Stimulated activated CD4-positive, alpha-beta T cell treated with anti-CD3 and anti-CD28 coated beads, Interleukin-2, amount 100 ng/mL, for 24 hours (primary cell): ENCODE results near the gene CCDC167.
"Not testable (repeated sequence)": the region's sequence is repeated elsewhere in the genome, so short reads cannot be mapped to it uniquely, and the experiment has no call there.

Source experiments
- DNase-seq, 2 donors: peaks; one replicate each; pipeline ENCODE4 v3.0.0-alpha.2; 2020

Gene CCDC167

GRCh38 chr6:37460805-37461204 lies 38.9 kb downstream of the CCDC167 start:
- DNase-seq: no peak

- no peak for DNase-seq
Observed at GRCh38 chr6:37459981-37460800, 39.5 kb downstream of the CCDC167 start.

- no peak for DNase-seq
Observed at GRCh38 chr6:37456816-37457560, 42.7 kb downstream of the CCDC167 start.

GRCh38 chr6:37456126-37456525 lies 43.6 kb downstream of the CCDC167 start:
- DNase-seq: no peak

GRCh38 chr6:37454420-37455140 lies 45.1 kb downstream of the CCDC167 start:
- DNase-seq: no peak

GRCh38 chr6:37452522-37452921 lies 47.2 kb downstream of the CCDC167 start:
- no peak for DNase-seq

- no peak for DNase-seq
Observed at GRCh38 chr6:37451441-37452193, 48.1 kb downstream of the CCDC167 start.

- no peak for DNase-seq
Observed at GRCh38 chr6:37449984-37450383, 49.7 kb downstream of the CCDC167 start.

GRCh38 chr6:37443216-37443542 lies 56.5 kb downstream of the CCDC167 start:
- DNase-seq: not testable (repeated sequence)

- no peak for DNase-seq
Observed at GRCh38 chr6:37442416-37443215, 57.1 kb downstream of the CCDC167 start.

GRCh38 chr6:37441651-37442050 lies 58.0 kb downstream of the CCDC167 start:
- no peak for DNase-seq

- no peak for DNase-seq
Observed at GRCh38 chr6:37438930-37439329, 60.8 kb downstream of the CCDC167 start.

- DNase-seq: no peak
Observed at GRCh38 chr6:37435816-37436215, 63.9 kb downstream of the CCDC167 start.

- no peak for DNase-seq
Observed at GRCh38 chr6:37435373-37435772, 64.3 kb downstream of the CCDC167 start.

- DNase-seq: peak; percentile 46 to 59
Observed at GRCh38 chr6:37433657-37434271, 65.9 kb downstream of the CCDC167 start.
